PFSK-1 (cell line): ENCODE results near the gene KRT5.

Experiments
- FOXP2 ChIP-seq: optimal IDR thresholded peaks from 2 replicates; pipeline ENCODE3; 2011; ENCODE audit warnings: borderline replicate concordance, control low read depth, inconsistent platforms; ENCODE audit not compliant: insufficient read depth; ENCODE audit errors: extremely low read length, extremely low read depth
- POLR2AphosphoS5 ChIP-seq: IDR thresholded peaks from 2 replicates; pipeline ENCODE4 v1.6.1; 2012; ENCODE audit warnings: low read depth, mild to moderate bottlenecking, control low read depth, low read length, moderate library complexity
- REST ChIP-seq, 2 experiments: IDR thresholded peaks; 2 replicates each; pipeline versions ENCODE4 v1.6.1 to v1.8.0; 2011 to 2012; ENCODE audit warnings: low read depth in 2 of 2, low read length in 2 of 2, control low read depth in 1 of 2, inconsistent platforms in 1 of 2, mild to moderate bottlenecking in 1 of 2, moderate library complexity in 1 of 2; ENCODE audit not compliant: insufficient read depth in 1 of 2
- SIN3A ChIP-seq: IDR thresholded peaks from 2 replicates; pipeline ENCODE4 v1.6.1; 2012; ENCODE audit warnings: mild to moderate bottlenecking, low read length, moderate library complexity, borderline replicate concordance; ENCODE audit not compliant: insufficient read depth
- TAF1 ChIP-seq: IDR thresholded peaks from 2 replicates; pipeline ENCODE4 v1.6.1; 2012; ENCODE audit warnings: low read length, control low read depth, borderline replicate concordance; ENCODE audit not compliant: insufficient read depth

GRCh38 chr12:52568111-52568510, 47.9 kb upstream of the KRT5 start:
- TF ChIP-seq POLR2AphosphoS5: no peak
- no peak for TF ChIP-seq SIN3A
- no peak for TF ChIP-seq TAF1
- TF ChIP-seq REST (IDR thresholded peaks at IDR 0.05; ENCODE audit: insufficient read depth in 1 of 2, low read depth in 2 of 2, low read length in 2 of 2): no peak
- no peak for TF ChIP-seq FOXP2
